Subcutaneous adipose tissue (tissue), 4 donors: ENCODE measurements around the gene SLC18A2. TPM values are rescaled to one million over a fixed set of nuclear protein-coding genes. Genes with fewer than 3 reads are reported as not detected.

ENCODE experiments used
- CTCF ChIP-seq: fragments of 450-650 bp; IDR thresholded peaks from one replicate; pipeline ENCODE4 v1.5.1; 2016; ENCODE audit warnings: low read depth, mild to moderate bottlenecking, control low read depth, antibody characterized with exemption, moderate library complexity
- total RNA-seq, 4 donors: library from RNA; depleted of rRNA; stranded (reverse); fragments of >200 nt; gene quantifications; one replicate each; pipeline ENCODE4 v1.1.0, GENCODE V29; 2016

SLC18A2 gene
- total RNA-seq, 4 donors from 2014 or later, result 0.51 to 2.0 (median 2.0) TPM; not detected in 1

DNA sequence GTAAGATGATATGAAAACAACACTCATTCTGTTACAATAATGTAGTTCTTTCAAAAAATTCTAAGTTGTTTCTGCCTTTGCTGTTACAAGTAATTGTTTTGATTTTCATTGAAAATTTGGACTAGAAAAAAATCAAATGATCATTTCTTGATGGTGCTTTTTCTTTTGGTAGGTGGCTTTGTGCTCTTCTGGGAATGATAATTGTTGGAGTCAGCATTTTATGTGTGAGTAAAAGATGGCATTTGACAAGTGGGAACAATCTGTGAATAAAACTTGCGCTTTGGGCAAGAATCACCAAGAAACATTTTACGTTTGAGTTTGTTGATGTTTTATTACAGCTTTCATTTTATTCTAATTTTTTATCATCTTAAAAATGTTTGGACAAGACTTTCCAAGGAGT, 25.9 kb downstream of the SLC18A2 start:
- TF ChIP-seq CTCF, result no peak

DNA sequence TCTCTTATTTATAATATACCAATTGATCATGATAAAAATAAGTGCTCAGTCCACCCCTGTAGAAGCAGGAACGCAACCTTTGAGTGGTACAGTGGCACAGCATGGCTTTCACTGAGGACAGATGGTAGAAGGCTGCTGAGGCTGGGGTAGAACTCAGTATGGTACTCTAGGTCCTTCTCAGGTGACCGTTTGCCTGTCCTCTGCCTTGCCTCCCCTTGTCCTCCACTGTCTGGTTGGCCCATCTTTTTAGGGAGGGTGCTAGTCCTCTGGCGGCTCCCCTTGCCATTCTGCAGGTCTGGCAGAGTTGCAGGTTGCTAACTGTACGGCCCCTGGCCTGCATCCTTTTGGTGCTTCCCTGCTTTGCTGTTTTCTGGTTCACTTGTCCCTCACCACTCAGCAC, 27.3 kb downstream of the SLC18A2 start:
- TF ChIP-seq CTCF, result no peak

- TF ChIP-seq CTCF, result no peak
Measured at GRCh38 chr10:117268907-117269306, 28.0 kb downstream of the SLC18A2 start.

DNA sequence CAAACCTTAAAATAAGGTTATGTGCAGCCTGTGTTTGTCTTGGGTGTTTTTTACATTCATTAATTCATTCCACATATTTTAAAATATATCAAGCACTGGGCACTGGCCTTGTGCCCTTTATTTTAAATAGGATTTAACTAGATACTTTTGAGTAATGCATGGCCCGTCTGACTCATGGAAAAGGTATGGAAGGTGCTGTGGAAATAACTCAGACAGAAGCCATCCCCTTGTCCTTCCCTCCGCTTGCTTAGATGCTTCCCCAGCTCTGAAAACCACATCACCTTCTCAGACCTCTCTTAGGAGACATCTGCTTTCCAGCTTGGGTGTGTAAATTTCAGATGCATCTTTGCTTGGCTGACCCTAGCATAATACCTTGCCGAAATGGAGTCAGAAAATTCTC, 30.5 kb downstream of the SLC18A2 start:
- TF ChIP-seq CTCF, result no peak

- no peak for TF ChIP-seq CTCF
Measured at GRCh38 chr10:117272195-117273076, 31.5 kb downstream of the SLC18A2 start.

DNA sequence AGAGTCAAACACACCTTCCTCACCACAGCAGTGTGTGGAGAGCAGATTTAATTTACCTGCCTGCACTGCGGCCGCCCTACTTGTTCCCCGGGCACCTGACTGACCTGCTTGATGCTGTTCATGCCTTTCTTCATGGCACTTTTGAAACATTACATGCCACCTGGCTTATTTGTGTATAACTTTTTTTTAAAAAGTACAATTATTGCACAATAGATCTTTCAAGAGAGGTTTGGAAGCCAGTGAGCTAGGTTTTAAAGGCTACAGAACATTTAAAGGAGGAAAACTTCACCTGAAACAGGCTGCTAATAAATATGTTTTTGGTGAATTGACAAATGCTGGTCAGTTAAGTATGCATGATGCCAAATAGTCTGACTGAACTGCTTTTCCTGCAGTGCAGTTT, 33.1 kb downstream of the SLC18A2 start:
- no peak for TF ChIP-seq CTCF

DNA sequence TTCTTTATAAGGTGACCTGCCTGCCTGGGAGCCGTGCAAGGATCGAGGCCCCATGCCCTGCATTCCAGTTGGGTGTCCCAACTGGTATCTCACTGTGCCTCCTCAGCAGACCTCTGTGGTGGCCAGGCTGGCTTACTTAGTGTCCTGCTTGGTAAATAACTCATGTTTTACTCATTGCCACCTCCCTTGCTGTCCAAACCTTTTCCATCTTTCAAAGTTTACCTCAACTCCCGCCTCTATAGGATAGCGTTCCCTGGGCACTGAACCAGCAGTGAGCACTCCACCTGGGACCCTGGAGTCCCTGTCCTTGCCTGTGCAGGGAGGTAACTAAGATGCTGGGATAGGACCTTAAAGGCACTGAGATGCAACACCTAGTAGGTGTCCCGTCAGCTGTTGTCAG, 33.6 kb downstream of the SLC18A2 start:
- TF ChIP-seq CTCF, result no peak
